ENCODE measurements around the gene OPN1MW. TPM values are rescaled to one million over a fixed set of nuclear protein-coding genes. Genes with fewer than 3 reads are reported as not detected.
"Not testable (repeated sequence)": the region's sequence is repeated elsewhere in the genome, so short reads cannot be mapped to it uniquely, and the experiment has no call there.

Gene OPN1MW
- total and polyA plus RNA-seq, 2 of the 4 experiments (the other 2 are of a cell fraction): not detected

GRCh38 chrX:154159345-154159744 is 23.1 kb upstream of the OPN1MW start:
- H2BK20ac ChIP-seq (ENCODE audit: low read depth, low read length); H2BK15ac ChIP-seq (ENCODE audit: low read depth, low read length); H3K4ac ChIP-seq (ENCODE audit: low read depth, low read length); intact Hi-C loops (cut with micrococcal nuclease); H3K23ac ChIP-seq (ENCODE audit: low read depth, low read length); POLR2A ChIA-PET (ENCODE audit: unreplicated experiment); H3K4me1 ChIP-seq (ENCODE audit: control insufficient read depth, insufficient read depth, low read length); H4K8ac ChIP-seq (ENCODE audit: low read depth in 2 of 2, low read length in 2 of 2); H3K9me3 ChIP-seq (ENCODE audit: control insufficient read depth, insufficient read depth, low read length); H2AFZ ChIP-seq (replicated peaks; ENCODE audit: low read length, poor library complexity); H3K79me1 ChIP-seq (ENCODE audit: low read depth in 1 of 2, low read length in 2 of 2); H3K27ac ChIP-seq (ENCODE audit: insufficient read depth, low read length); CTCF ChIA-PET; H2AK9ac ChIP-seq (replicated peaks; ENCODE audit: low read depth, low read length, poor library complexity); H3K56ac ChIP-seq (ENCODE audit: extremely low read depth, insufficient read depth, low read length); H2BK5ac ChIP-seq (ENCODE audit: low read depth, low read length, poor library complexity, severe bottlenecking); H4K20me1 ChIP-seq (ENCODE audit: insufficient read depth, low read length); H3K9ac ChIP-seq (ENCODE audit: low read depth, low read length); BruUV-seq (replicated peaks); H3K9me1 ChIP-seq (ENCODE audit: insufficient read depth, low read length); H3K14ac ChIP-seq (replicated peaks; ENCODE audit: low read depth, low read length); H4K91ac ChIP-seq (ENCODE audit: insufficient read depth, low read depth, low read length); H3K27me3 ChIP-seq (ENCODE audit: control insufficient read depth, insufficient read depth, low read length); H3K4me3 ChIP-seq (ENCODE audit: insufficient read depth, low read depth, low read length); H3K4me2 ChIP-seq (ENCODE audit: low read depth, low read length); in situ Hi-C loops (cut with MboI; ENCODE audit: low sequenced_read_pairs); dilution Hi-C loops (cut with HindIII; ENCODE audit: low sequenced_read_pairs, unreplicated experiment); ATAC-seq (ENCODE audit: low read depth); H3K36me3 ChIP-seq (ENCODE audit: control insufficient read depth, insufficient read depth, low read length); DNase-seq; H3K18ac ChIP-seq (ENCODE audit: low read depth, low read length); H2AK5ac ChIP-seq (ENCODE audit: low read depth, low read length); H2BK120ac ChIP-seq (ENCODE audit: low read depth, low read length); H4K5ac ChIP-seq (ENCODE audit: low read depth, low read length): not testable (repeated sequence)
- no CpG with 5 or more reads among the region's 15 CpGs for WGBS, 2 experiments (ENCODE audit: extremely low coverage in 2 of 2, insufficient read length in 1 of 2)

DNA sequence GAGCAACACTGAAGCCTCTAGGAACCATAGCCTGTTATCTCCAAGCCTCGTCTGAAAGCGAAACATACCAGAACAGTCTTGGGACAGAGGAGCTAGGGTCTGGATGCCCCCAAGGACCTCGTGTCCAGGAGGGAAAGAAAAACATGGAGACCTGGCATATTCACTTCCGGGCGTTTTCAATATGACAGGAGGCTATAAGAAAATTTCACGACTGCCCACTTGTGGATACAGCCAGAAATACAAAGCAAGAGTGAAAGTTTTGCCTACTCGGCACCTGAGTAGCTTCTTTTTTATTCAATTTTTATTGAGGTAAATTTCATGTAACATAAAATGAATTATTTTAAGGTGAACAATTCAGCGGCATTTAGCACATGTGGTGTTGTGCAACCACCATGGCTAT is 17.5 kb upstream of the OPN1MW start:
- H3K23ac ChIP-seq (ENCODE audit: low read depth, low read length); H3K79me1 ChIP-seq (ENCODE audit: low read depth in 1 of 2, low read length in 2 of 2); H3K9ac ChIP-seq (ENCODE audit: low read depth, low read length); H3K4ac ChIP-seq (ENCODE audit: low read depth, low read length); H3K4me1 ChIP-seq (ENCODE audit: control insufficient read depth, insufficient read depth, low read length); H3K27me3 ChIP-seq (ENCODE audit: control insufficient read depth, insufficient read depth, low read length); H2BK120ac ChIP-seq (ENCODE audit: low read depth, low read length); H2AK5ac ChIP-seq (ENCODE audit: low read depth, low read length); H4K5ac ChIP-seq (ENCODE audit: low read depth, low read length); H4K8ac ChIP-seq (ENCODE audit: low read depth in 2 of 2, low read length in 2 of 2); H2BK5ac ChIP-seq (ENCODE audit: low read depth, low read length, poor library complexity, severe bottlenecking); intact Hi-C loops (cut with micrococcal nuclease); CTCF ChIA-PET; H3K14ac ChIP-seq (replicated peaks; ENCODE audit: low read depth, low read length); H3K27ac ChIP-seq (ENCODE audit: insufficient read depth, low read length); ATAC-seq (ENCODE audit: low read depth); H2BK20ac ChIP-seq (ENCODE audit: low read depth, low read length); H3K18ac ChIP-seq (ENCODE audit: low read depth, low read length); H3K9me1 ChIP-seq (ENCODE audit: insufficient read depth, low read length); in situ Hi-C loops (cut with MboI; ENCODE audit: low sequenced_read_pairs); H2AFZ ChIP-seq (replicated peaks; ENCODE audit: low read length, poor library complexity); H3K4me3 ChIP-seq (ENCODE audit: insufficient read depth, low read depth, low read length); H3K36me3 ChIP-seq (ENCODE audit: control insufficient read depth, insufficient read depth, low read length); H3K4me2 ChIP-seq (ENCODE audit: low read depth, low read length); POLR2A ChIA-PET (ENCODE audit: unreplicated experiment); H2BK15ac ChIP-seq (ENCODE audit: low read depth, low read length); DNase-seq; H2AK9ac ChIP-seq (replicated peaks; ENCODE audit: low read depth, low read length, poor library complexity); H4K91ac ChIP-seq (ENCODE audit: insufficient read depth, low read depth, low read length); H3K9me3 ChIP-seq (ENCODE audit: control insufficient read depth, insufficient read depth, low read length); H3K56ac ChIP-seq (ENCODE audit: extremely low read depth, insufficient read depth, low read length); BruUV-seq (replicated peaks); dilution Hi-C loops (cut with HindIII; ENCODE audit: low sequenced_read_pairs, unreplicated experiment); H4K20me1 ChIP-seq (ENCODE audit: insufficient read depth, low read length): not testable (repeated sequence)
- WGBS, 2 experiments (ENCODE audit: extremely low coverage in 2 of 2, insufficient read length in 1 of 2): no CpG with 5 or more reads among the region's 8 CpGs

All from IMR-90 (cell line).